HL-60/S4 (cell line): ENCODE measurements around the gene RNU1-3.
"Not testable (repeated sequence)": the region's sequence is repeated elsewhere in the genome, so short reads cannot be mapped to it uniquely, and the experiment has no call there.

Experiments
- in situ Hi-C: fragments of 300-500 bp; cut with MboI; formaldehyde crosslinking; loops from 2 replicates; pipeline ENCODE4 v1.14.3; 2022; ENCODE audit warnings: low sequenced_read_pairs

Gene RNU1-3

GRCh38 chr1:16666502-16667413, at the start of gene RNU1-3:
TSS of gene RNU1-3 (minus strand) at chr1:16666948.
- in situ Hi-C loops = not testable (repeated sequence)

GRCh38 chr1:16713480-16713879, 46.7 kb upstream of the RNU1-3 start:
- in situ Hi-C loops = loop anchor here (10.0 kb wide), 1 partner anchor 79 kb away; no protein-coding TSS in a partner anchor

- in situ Hi-C loops = loop anchor here (10.0 kb wide), 1 partner anchor 78 kb away; no protein-coding TSS in a partner anchor
Observed at GRCh38 chr1:16712984-16713383, 46.2 kb upstream of the RNU1-3 start.

GRCh38 chr1:16712582-16712981, 45.8 kb upstream of the RNU1-3 start:
- in situ Hi-C loops = loop anchor here (10.0 kb wide), 1 partner anchor 78 kb away; no protein-coding TSS in a partner anchor

GRCh38 chr1:16712131-16712530, 45.4 kb upstream of the RNU1-3 start:
- in situ Hi-C loops = loop anchor here (10.0 kb wide), 1 partner anchor 77 kb away; no protein-coding TSS in a partner anchor

- in situ Hi-C loops = loop anchor here (10.0 kb wide), 1 partner anchor 76 kb away; no protein-coding TSS in a partner anchor
Observed at GRCh38 chr1:16710618-16711017, 43.9 kb upstream of the RNU1-3 start.

GRCh38 chr1:16709659-16710087, 42.9 kb upstream of the RNU1-3 start:
- in situ Hi-C loops = loop anchor here (10.0 kb wide), 1 partner anchor 75 kb away; no protein-coding TSS in a partner anchor

GRCh38 chr1:16708704-16709103, 42.0 kb upstream of the RNU1-3 start:
- in situ Hi-C loops = not testable (repeated sequence)

GRCh38 chr1:16707130-16708093, 40.7 kb upstream of the RNU1-3 start:
- in situ Hi-C loops = not testable (repeated sequence)

- in situ Hi-C loops = not testable (repeated sequence)
Observed at GRCh38 chr1:16706302-16706701, 39.6 kb upstream of the RNU1-3 start.

- in situ Hi-C loops = not testable (repeated sequence)
Observed at GRCh38 chr1:16704502-16705100, 37.9 kb upstream of the RNU1-3 start.

GRCh38 chr1:16704076-16704475, 37.3 kb upstream of the RNU1-3 start:
- in situ Hi-C loops = not testable (repeated sequence)

GRCh38 chr1:16703602-16704001, 36.9 kb upstream of the RNU1-3 start:
- in situ Hi-C loops = not testable (repeated sequence)

GRCh38 chr1:16703141-16703540, 36.4 kb upstream of the RNU1-3 start:
- in situ Hi-C loops = not testable (repeated sequence)

GRCh38 chr1:16702280-16702679, 35.5 kb upstream of the RNU1-3 start:
- in situ Hi-C loops = not testable (repeated sequence)

GRCh38 chr1:16701189-16701588, 34.4 kb upstream of the RNU1-3 start:
- in situ Hi-C loops = not testable (repeated sequence)

- in situ Hi-C loops = not testable (repeated sequence)
Observed at GRCh38 chr1:16700138-16700895, 33.6 kb upstream of the RNU1-3 start.

GRCh38 chr1:16699440-16699839, 32.7 kb upstream of the RNU1-3 start:
- in situ Hi-C loops = not testable (repeated sequence)

- in situ Hi-C loops = not testable (repeated sequence)
Observed at GRCh38 chr1:16697152-16697551, 30.4 kb upstream of the RNU1-3 start.
